ENCODE results near the gene GNA12. TPM values are rescaled to one million over a fixed set of nuclear protein-coding genes. Genes with fewer than 3 reads are reported as not detected.
"Not testable (repeated sequence)": the region's sequence is repeated elsewhere in the genome, so short reads cannot be mapped to it uniquely, and the experiment has no call there.

Gene GNA12
- total and polyA plus RNA-seq, 9 of the 15 experiments (the other 6 are each of a cell fraction or from before 2014, with no cell fraction given): 0.65 to 32.7 (median 9.6) TPM

- TF ChIP-seq REST (IDR thresholded peaks at IDR 0.05; ENCODE audit: borderline replicate concordance) (peak; percentile 8; the same call in 1 of the 2 replicates), REST (CRISPR knock-in tag; IDR thresholded peaks at IDR 0.05; ENCODE audit: low read depth) (no peak), E2F3 (CRISPR knock-in tag; IDR thresholded peaks at IDR 0.05) (no peak)
Observed at GRCh38 chr7:2750004-2750407, 94.1 kb downstream of the GNA12 start (continued).

- H3K4me2 ChIP-seq (ENCODE audit: insufficient read depth, low read length); FAIRE-seq; H3K4me3 ChIP-seq; H4K20me1 ChIP-seq (replicated peaks; ENCODE audit: control insufficient read depth, insufficient read depth, low read length); H3K27ac ChIP-seq (ENCODE audit: extremely low read depth, low read depth, low read length); intact Hi-C loops (cut with micrococcal nuclease); H3K27me3 ChIP-seq (ENCODE audit: control insufficient read depth in 2 of 2, insufficient read depth in 2 of 2, low read length in 2 of 2); H3K9me1 ChIP-seq (ENCODE audit: control insufficient read depth, insufficient read depth, low read length); H2AFZ ChIP-seq (ENCODE audit: low read depth, low read length); H3K4me1 ChIP-seq (replicated peaks in 1 of 2; ENCODE audit: control insufficient read depth in 2 of 2, insufficient read depth in 2 of 2, low read length in 2 of 2); POLR2A ChIA-PET; CTCF ChIA-PET (ENCODE audit: low intra/inter-chr PET ratio); H3K36me3 ChIP-seq (ENCODE audit: control insufficient read depth, insufficient read depth, low read length); H3K79me2 ChIP-seq (ENCODE audit: control insufficient read depth, insufficient read depth, low read length); DNase-seq (ENCODE audit: extremely low read depth in 1 of 4, low spot score in 3 of 4); in situ Hi-C loops (cut with MboI); H3K9me3 ChIP-seq (replicated peaks; ENCODE audit: control insufficient read depth, insufficient read depth, low read depth, low read length); BruUV-seq (replicated peaks); H3K9ac ChIP-seq (ENCODE audit: insufficient read depth in 1 of 2, low read depth in 2 of 2, low read length in 2 of 2); ATAC-seq: not testable (repeated sequence)
- peak in 1 of 2 experiments; percentile 92 for TF ChIP-seq AFF1 (IDR thresholded peaks at IDR 0.05; ENCODE audit: low read depth in 1 of 2, partially characterized antibody in 2 of 2)
Observed at GRCh38 chr7:2748684-2749083, 95.4 kb downstream of the GNA12 start.

Data from K562 (cell line).